ENCODE data around the gene HAVCR1. TPM values are rescaled to one million over a fixed set of nuclear protein-coding genes. Genes with fewer than 3 reads are reported as not detected.
"Not testable (repeated sequence)": the region's sequence is repeated elsewhere in the genome, so short reads cannot be mapped to it uniquely, and the experiment has no call there.

The HAVCR1 gene
- 0.17 TPM for total RNA-seq
- long read RNA-seq: 0 reads

GRCh38 chr5:157059093-157059539 is at the start of gene HAVCR1:
Gene HAVCR1 (minus strand): TSS chr5:157059116. CDS start chr5:157057943, 1,173 bp downstream.
- intact Hi-C loops (cut with micrococcal nuclease): no loop called here
- ATAC-seq (no peak), DNase-seq (no peak)

GRCh38 chr5:157107508-157107907 is 48.6 kb upstream of the HAVCR1 start:
- DNase-seq (no peak), ATAC-seq (no peak)
- intact Hi-C loops (cut with micrococcal nuclease): no loop called here

DNA sequence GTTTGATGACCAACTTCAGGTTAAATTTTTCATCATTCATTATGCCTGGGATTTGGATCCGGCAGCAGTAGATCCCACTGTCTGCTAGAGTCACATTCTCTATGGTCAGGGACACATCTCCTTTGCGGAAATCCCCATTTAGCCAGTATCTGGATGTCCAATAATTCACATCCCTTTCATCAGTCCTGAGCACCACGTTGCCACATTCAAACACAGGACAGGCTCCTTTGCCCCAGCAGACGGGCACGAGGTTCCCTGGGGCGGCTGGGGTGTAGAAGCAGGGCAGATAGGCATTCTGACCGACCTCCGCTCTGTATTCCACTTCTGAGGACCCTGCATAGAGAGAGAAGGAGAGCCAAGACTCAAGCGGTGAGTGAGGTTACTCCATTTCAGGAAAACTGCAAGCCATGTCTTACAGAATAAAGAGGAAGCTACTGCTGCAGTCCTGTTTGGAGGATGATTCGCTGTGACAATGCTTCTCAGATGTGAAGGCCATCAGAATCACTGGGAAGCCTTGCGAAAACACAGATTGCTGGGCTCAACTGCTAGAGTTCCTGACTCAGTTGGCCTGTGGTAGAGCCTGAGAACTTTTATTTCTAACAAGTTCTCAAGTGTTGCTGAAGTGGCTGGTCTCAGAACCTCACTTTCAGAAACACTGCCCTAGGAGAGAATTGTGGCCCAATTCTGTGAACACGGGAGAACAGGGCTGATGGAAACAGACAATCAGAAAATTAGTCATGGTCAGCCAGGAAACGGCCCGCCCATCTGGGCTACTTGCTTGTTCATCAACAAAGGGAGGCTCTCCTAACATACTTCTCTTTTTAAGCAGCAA is 47.9 kb upstream of the HAVCR1 start:
- intact Hi-C loops (cut with micrococcal nuclease): no loop called here
- DNase-seq (peak; percentile 55), ATAC-seq (peak; percentile 50)

DNA sequence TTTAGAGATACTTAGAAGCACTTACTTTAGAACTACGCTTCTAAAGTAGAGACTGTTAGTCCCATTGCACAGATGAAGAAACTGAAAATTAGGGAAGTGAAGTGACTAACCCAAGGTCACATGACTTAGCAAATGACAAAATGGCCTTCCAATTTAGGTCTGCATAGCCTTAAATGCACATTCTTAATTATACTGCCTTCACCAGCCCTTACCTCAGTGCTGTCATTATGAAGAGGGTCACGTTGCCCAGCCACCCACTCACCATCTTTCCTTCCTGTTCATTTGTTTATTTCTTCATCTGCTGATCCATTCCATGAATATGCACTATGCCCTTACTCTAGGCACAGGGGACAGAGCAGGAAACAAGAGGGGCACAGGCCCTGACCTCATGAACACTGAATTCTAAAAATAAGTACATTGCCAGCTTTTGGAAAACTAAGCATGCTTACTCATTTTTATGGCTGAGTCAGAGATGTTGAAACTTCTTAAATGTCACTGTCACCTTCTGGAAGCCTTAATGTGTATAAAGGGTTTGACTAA is 41.3 kb upstream of the HAVCR1 start:
- no peak for ATAC-seq
- DNase-seq: no peak
- intact Hi-C loops (cut with micrococcal nuclease): no loop called here

GRCh38 chr5:157088342-157088990 is 29.6 kb upstream of the HAVCR1 start:
- DNase-seq: no peak
- intact Hi-C loops (cut with micrococcal nuclease): no loop called here
- no peak for ATAC-seq

GRCh38 chr5:157086751-157087359 is 27.9 kb upstream of the HAVCR1 start:
- ATAC-seq (no peak), DNase-seq (no peak)
- intact Hi-C loops (cut with micrococcal nuclease): no loop called here

- no peak for DNase-seq
- ATAC-seq: no peak
- intact Hi-C loops (cut with micrococcal nuclease): no loop called here
Observed at GRCh38 chr5:157085930-157086329, 27.0 kb upstream of the HAVCR1 start.

- DNase-seq (no peak), ATAC-seq (no peak)
Observed at GRCh38 chr5:157080286-157080685, 21.4 kb upstream of the HAVCR1 start.

GRCh38 chr5:157076558-157076957 is 17.6 kb upstream of the HAVCR1 start:
- DNase-seq (no peak), ATAC-seq (peak; percentile 43)
- intact Hi-C loops (cut with micrococcal nuclease): no loop called here

More at GRCh38 chr5:157080286-157080685, 21.4 kb upstream of the HAVCR1 start:
- intact Hi-C loops (cut with micrococcal nuclease): no loop called here

DNA sequence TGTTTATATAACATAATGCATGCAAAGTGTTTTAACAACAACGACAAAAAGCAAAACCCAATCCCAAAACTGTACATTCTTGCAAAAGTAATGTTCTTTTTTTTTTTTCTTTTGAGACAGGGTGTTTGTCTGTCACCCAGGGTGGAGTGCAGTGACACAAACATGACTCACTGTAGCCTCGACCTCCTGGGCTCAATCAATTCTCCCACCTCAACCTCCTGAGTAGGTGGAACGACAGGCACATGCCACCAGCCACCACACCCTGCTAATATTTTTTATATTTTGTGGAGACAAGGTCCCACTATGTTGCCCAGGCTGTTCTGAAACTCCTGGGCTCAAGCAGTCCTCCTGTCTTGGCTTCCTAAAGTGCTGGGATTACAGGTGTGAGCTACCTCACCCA is 13.6 kb upstream of the HAVCR1 start:
- no peak for ATAC-seq
- no peak for DNase-seq
- intact Hi-C loops (cut with micrococcal nuclease): no loop called here

- no peak for DNase-seq
- ATAC-seq: no peak
- intact Hi-C loops (cut with micrococcal nuclease): no loop called here
Observed at GRCh38 chr5:157069949-157070348, 11.0 kb upstream of the HAVCR1 start.

DNA sequence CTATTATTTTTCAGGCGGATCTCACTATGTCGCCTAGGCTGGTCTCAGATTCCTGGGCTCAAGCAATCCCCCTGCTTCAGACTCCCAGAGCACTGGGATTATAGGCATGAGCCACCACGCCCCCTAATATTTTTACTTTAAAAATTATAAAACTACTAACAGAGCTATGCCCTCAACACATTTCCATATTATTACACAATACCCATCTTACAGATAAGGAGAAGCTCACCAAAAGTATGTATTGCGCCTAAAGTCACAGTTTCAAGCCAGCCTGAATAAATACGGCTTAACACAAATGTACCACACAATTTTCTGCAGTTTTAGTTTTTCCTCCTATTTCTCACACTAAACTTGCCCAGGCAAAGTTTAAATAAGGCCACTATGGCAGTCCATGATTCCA is 9.9 kb upstream of the HAVCR1 start:
- intact Hi-C loops (cut with micrococcal nuclease): no loop called here
- DNase-seq (no peak), ATAC-seq (no peak)

DNA sequence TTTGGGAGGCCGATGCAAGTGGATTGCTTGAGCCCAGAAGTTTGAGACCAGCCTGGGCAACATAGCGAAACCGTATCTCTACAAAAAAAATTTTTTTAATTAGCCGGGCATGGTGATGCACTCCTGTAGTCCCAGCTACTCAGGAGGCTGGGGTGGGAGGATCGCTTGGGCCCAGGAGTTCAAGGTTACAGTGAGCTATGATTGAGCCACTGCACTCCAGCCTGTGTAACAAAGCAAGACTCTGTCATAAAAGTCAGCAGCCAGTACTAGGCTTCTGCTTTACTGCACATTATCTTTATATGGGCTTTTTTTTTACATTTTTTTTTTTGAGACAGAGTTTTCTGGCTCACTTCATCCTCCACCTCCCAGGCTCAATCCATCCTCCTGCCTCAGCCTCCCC is 9.4 kb upstream of the HAVCR1 start:
- intact Hi-C loops (cut with micrococcal nuclease): no loop called here
- DNase-seq (no peak), ATAC-seq (no peak)

DNA sequence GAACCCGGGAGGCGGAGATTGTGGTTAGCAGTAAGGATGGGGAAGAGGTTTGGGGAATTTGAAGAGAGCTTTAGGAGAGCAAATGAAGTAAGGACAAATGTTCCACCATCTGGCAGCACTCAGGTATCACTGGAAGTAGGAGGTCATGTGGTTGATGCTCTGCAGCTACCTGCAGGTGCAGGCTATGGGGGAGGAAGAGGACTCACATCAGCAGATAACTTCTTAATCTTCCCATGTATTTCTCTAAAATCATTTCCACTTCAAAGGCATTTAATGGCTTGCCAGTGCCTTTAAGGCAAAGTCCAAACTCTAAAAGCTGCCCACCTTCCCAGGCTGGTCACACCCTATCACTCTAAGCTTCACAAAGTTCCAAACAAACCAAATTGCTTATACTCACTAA is 8.1 kb upstream of the HAVCR1 start:
- no peak for ATAC-seq
- intact Hi-C loops (cut with micrococcal nuclease): no loop called here
- no peak for DNase-seq

DNA sequence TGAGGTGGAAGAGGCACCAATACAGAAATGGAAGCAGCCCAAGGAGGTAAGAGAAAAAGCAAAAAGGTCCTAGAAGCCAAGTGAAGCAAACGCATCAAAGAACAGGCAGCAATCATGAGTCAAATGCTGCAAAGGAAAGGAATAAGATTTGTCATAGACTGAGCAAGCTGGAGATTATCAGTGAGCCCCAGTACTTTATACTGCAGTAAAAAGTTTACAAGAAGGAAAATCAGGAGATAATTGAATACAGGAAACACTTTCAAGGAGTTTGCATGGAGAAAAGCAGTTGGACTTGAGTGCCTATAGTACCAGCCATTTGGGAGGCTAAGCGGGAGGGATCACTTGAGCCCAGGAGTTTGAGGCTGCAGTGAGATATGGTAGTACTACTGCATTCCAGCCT is 7.2 kb upstream of the HAVCR1 start:
- intact Hi-C loops (cut with micrococcal nuclease): no loop called here
- ATAC-seq: no peak
- no peak for DNase-seq

GRCh38 chr5:157063776-157064430 is 5.0 kb upstream of the HAVCR1 start:
- intact Hi-C loops (cut with micrococcal nuclease): no loop called here
- no peak for ATAC-seq
- DNase-seq: no peak

DNA sequence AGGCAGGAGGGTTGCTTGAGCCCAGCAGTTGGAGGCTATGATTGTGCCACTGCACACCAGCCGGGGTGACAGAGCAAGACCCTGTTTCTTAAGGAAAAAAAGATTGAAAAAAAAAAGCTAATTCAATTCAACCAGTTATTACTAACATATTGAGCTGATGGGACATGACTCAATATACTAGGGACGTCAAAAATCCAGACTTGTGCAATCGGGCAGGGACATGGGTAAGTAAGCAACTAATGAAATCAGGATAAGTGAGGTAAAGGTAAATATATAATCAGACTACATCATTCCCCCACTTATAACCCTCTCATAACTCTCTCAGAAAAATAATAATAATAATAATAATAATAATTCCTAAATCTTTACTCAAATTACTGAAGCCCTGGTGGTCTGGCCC is 975 bp upstream of the HAVCR1 start:
- ATAC-seq (no peak), DNase-seq (no peak)
- intact Hi-C loops (cut with micrococcal nuclease): no loop called here

DNA sequence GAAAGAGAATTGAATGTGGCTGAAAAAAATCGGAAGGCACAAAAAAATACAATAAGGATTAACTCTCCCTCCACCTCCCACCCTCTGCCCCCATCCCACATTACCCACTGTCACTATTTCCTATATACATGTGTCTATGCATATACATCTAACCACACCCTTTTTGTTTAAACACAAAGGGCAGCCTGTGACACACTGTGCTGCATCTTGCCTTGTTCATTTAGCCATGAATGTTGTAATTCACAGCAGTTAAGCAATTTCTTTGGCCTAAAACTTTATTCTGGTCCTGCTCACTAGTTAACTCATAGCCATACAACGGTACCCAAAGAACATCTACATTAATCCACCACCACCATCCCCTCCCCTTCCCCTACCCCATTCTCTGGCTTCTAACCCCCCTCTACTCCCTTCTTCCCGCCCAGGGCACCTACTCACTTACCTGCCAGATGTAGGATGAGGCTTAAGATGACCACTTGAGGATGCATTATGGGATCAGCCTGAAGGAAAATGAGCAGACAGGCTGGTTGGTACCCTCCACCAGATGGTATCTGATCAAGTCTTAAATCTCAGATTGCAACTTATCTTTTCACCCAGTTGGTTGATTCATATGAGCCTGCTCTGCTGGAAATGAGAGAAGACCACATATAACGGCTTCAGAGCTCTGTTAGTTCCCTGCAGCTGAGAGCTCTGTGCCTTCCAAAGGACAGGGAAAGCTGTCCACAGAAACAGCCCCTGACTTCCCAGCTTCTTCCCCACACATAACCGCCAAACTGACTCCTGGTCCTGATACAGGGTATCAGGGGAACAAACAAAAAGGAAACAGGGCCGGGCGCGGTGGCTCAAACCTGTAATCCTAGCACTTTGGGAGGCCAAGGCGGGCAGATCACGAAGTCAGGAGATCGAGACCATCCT is 1.2 kb downstream of the HAVCR1 start:
- intact Hi-C loops (cut with micrococcal nuclease): no loop called here
- DNase-seq (no peak), ATAC-seq (no peak)

DNA sequence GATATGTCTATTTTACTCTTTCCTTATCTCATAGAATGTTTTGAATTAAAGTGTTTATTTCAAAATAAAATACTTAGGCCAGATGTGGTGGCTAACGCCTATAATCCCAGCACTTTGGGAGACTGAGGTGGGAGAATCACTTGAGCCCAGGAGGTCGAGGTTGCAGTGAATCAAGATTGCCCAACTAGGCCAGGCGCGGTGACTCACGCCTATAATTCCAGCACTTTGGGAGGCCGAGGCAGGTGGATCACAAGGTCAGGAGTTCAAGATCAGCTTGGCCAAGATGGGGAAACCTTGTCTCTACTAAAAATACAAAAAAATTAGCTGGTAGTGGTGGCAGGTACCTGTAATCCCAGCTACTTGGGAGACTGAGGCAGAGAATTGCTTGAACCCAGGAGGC is 2.1 kb downstream of the HAVCR1 start:
- DNase-seq; ATAC-seq; intact Hi-C loops (cut with micrococcal nuclease): not testable (repeated sequence)
